ENCODE data around the gene GPR37L1.

DNA sequence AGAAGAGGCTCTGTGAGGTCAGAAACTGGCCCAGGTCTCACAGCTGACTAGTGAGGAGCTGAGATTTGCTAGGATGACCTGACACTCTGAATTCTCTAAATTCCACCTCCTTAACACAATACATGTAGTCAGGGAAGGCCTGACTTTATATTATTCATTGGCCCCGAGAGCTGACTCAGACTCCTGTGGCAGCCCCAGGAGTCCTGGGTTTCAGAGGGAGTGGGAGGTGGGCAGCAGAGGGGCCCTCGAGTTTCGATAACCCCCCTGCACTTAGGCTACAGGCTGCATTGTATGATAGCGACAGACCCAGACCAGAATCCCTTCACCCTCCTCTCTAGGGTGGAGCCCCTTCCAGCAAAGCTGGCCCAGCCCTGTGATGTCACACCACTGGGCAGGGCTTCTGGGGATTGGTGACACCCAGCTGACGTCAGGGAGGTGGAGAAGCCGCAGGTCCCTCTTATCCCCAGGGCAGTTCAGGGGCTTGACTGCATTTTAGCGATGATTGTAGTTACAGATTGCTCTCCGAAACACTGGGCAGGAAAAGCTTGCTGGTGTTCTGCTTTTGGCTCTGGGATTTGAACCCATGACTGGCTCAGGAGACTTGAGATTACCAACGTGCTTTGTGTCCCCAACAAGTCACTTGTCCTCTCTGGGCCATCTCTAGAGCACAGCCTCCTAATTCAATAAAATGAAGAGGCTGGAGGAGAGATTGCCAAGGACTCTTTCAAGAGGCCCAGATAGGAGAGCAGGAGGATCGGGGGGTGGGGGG is 17.0 kb upstream of the GPR37L1 start:
- no peak for TF ChIP-seq POLR2AphosphoS5 (IDR thresholded peaks at IDR 0.05)
- TF ChIP-seq, protein P1, sequence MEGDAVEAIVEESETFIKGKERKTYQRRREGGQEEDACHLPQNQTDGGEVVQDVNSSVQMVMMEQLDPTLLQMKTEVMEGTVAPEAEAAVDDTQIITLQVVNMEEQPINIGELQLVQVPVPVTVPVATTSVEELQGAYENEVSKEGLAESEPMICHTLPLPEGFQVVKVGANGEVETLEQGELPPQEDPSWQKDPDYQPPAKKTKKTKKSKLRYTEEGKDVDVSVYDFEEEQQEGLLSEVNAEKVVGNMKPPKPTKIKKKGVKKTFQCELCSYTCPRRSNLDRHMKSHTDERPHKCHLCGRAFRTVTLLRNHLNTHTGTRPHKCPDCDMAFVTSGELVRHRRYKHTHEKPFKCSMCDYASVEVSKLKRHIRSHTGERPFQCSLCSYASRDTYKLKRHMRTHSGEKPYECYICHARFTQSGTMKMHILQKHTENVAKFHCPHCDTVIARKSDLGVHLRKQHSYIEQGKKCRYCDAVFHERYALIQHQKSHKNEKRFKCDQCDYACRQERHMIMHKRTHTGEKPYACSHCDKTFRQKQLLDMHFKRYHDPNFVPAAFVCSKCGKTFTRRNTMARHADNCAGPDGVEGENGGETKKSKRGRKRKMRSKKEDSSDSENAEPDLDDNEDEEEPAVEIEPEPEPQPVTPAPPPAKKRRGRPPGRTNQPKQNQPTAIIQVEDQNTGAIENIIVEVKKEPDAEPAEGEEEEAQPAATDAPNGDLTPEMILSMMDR (IDR thresholded peaks at IDR 0.05), result no peak
- TF ChIP-seq EP300 (IDR thresholded peaks at IDR 0.05), result no peak
- no peak for TF ChIP-seq POLR2A (IDR thresholded peaks at IDR 0.05)
